HepG2 (cell line): ENCODE measurements around the gene PDIK1L. TPM values are rescaled to one million over a fixed set of nuclear protein-coding genes. Genes with fewer than 3 reads are reported as not detected.

Experiments
- BRD4 ChIP-seq: sonication (generic); formaldehyde crosslinking; IDR thresholded peaks from 2 replicates; pipeline ENCODE4 v1.4.0; 2020; ENCODE audit warnings: missing genetic modification reagents
- GFI1 ChIP-seq: sonication (generic); formaldehyde crosslinking; IDR thresholded peaks from 2 replicates; pipeline ENCODE4 v1.5.0; 2020; ENCODE audit warnings: missing genetic modification reagents, mild to moderate bottlenecking, borderline replicate concordance
- HDAC1 ChIP-seq: sonication (generic); formaldehyde crosslinking; IDR thresholded peaks from 2 replicates; pipeline ENCODE4 v1.5.1; 2020; ENCODE audit warnings: mild to moderate bottlenecking, missing genetic modification reagents
- HNRNPK ChIP-seq: fragments of 200-400 bp; formaldehyde crosslinking; IDR thresholded peaks from 2 replicates; pipeline ENCODE4 v1.6.1; 2018; ENCODE audit warnings: low read length, low read depth, moderate library complexity, mild to moderate bottlenecking; ENCODE audit not compliant: poor library complexity, severe bottlenecking
- JUN ChIP-seq: sonication (generic); formaldehyde crosslinking; IDR thresholded peaks from 2 replicates; pipeline ENCODE4 v1.4.0; 2020; ENCODE audit warnings: mild to moderate bottlenecking, missing genetic modification reagents
- KLF13 ChIP-seq: sonication (generic); formaldehyde crosslinking; IDR thresholded peaks from 2 replicates; pipeline ENCODE4 v1.4.0; 2020; ENCODE audit warnings: mild to moderate bottlenecking, missing genetic modification reagents
- MAZ ChIP-seq, 2 experiments: sonication (generic) in 1 of 2; formaldehyde crosslinking in 1 of 2; IDR thresholded peaks; 2 replicates each; pipeline versions ENCODE4 v1.5.0 to v1.6.1; 2012 to 2020; ENCODE audit warnings: low read depth in 2 of 2, mild to moderate bottlenecking in 2 of 2, borderline replicate concordance in 1 of 2, improper control_type of control experiment in 1 of 2, low read length in 1 of 2, missing genetic modification reagents in 1 of 2, moderate library complexity in 1 of 2
- MED8 ChIP-seq: sonication (generic); formaldehyde crosslinking; IDR thresholded peaks from 2 replicates; pipeline ENCODE4 v1.8.1; 2023; ENCODE audit warnings: mild to moderate bottlenecking, missing genetic modification reagents; ENCODE audit not compliant: insufficient replicate concordance
- MIER3 ChIP-seq: IDR thresholded peaks from 2 replicates; pipeline ENCODE4 v1.6.1; 2016; ENCODE audit warnings: missing compliant biosample characterization, borderline replicate concordance
- SOX5 ChIP-seq: IDR thresholded peaks from 2 replicates; pipeline ENCODE4 v1.6.1; 2016; ENCODE audit warnings: borderline replicate concordance
- U2AF1 ChIP-seq: fragments of 200-400 bp; formaldehyde crosslinking; optimal IDR thresholded peaks from 2 replicates; pipeline ENCODE3; 2017; ENCODE audit warnings: mild to moderate bottlenecking, low read depth, low read length
- ZFP36L1 ChIP-seq: sonication (generic); formaldehyde crosslinking; IDR thresholded peaks from 2 replicates; pipeline ENCODE4 v1.8.0; 2022; ENCODE audit warnings: mild to moderate bottlenecking, missing genetic modification reagents, moderate library complexity
- ZNF326 ChIP-seq: sonication (generic); formaldehyde crosslinking; IDR thresholded peaks from 2 replicates; pipeline ENCODE4 v1.4.0; 2020; ENCODE audit warnings: missing genetic modification reagents, borderline replicate concordance
- ZNF354B ChIP-seq: sonication (generic); formaldehyde crosslinking; IDR thresholded peaks from 2 replicates; pipeline ENCODE4 v1.8.0; 2022; ENCODE audit warnings: mild to moderate bottlenecking, missing genetic modification reagents
- ZNF468 ChIP-seq: sonication (generic); formaldehyde crosslinking; IDR thresholded peaks from 2 replicates; pipeline ENCODE4 v1.8.0; 2022; ENCODE audit warnings: mild to moderate bottlenecking, moderate library complexity, missing genetic modification reagents
- ZNF670 ChIP-seq: sonication (generic); formaldehyde crosslinking; IDR thresholded peaks from 2 replicates; pipeline ENCODE4 v1.8.0; 2022; ENCODE audit warnings: mild to moderate bottlenecking, missing genetic modification reagents, borderline replicate concordance
- ZNF746 ChIP-seq: sonication (generic); formaldehyde crosslinking; IDR thresholded peaks from 2 replicates; pipeline ENCODE4 v1.8.0; 2022; ENCODE audit warnings: mild to moderate bottlenecking, missing genetic modification reagents
- ZNF841 ChIP-seq: sonication (generic); formaldehyde crosslinking; IDR thresholded peaks from 2 replicates; pipeline ENCODE4 v1.8.1; 2023; ENCODE audit warnings: missing genetic modification reagents, borderline replicate concordance
- polyA plus RNA-seq, 8 experiments: library from polyadenylated mRNA; depleted of rRNA in 3 of 8; stranded (reverse) in 7 of 8; unstranded in 1 of 8; fragments of >200 nt; fragmentation: Illumina TruSeq in 4 of 8; extraction: Trizol in 4 of 8; gene quantifications; 2 replicates each; pipeline versions ENCODE4 v1.2.1 to v1.2.3, GENCODE V29; 2011 to 2016; ENCODE audit warnings: low read depth in 4 of 8, missing spikeins in 1 of 8, mixed read lengths in 1 of 8; ENCODE audit not compliant: insufficient read depth in 1 of 8
- total RNA-seq, 5 experiments: library from RNA; depleted of rRNA; stranded (reverse); fragments of >200 nt; fragmentation: Illumina TruSeq; extraction: Trizol; gene quantifications; 2 replicates each; pipeline ENCODE4 v1.2.3, GENCODE V29; 2016; ENCODE audit warnings: low read depth in 1 of 5
- TF ChIP-seq, protein P1 (sequence below): IDR thresholded peaks from 2 replicates; pipeline ENCODE4 v1.6.1; 2012; ENCODE audit warnings: low read length, improper control_type of control experiment
- TF ChIP-seq, protein P2 (sequence below): sonication (generic); formaldehyde crosslinking; IDR thresholded peaks from 2 replicates; pipeline ENCODE4 v1.8.0; 2022; ENCODE audit warnings: missing genetic modification reagents, mild to moderate bottlenecking, borderline replicate concordance
- TF ChIP-seq, protein P3 (sequence below): sonication (generic); formaldehyde crosslinking; IDR thresholded peaks from 2 replicates; pipeline ENCODE4 v1.8.0; 2022; ENCODE audit warnings: mild to moderate bottlenecking, missing genetic modification reagents, moderate library complexity
- TF ChIP-seq, protein P4 (sequence below): IDR thresholded peaks from 2 replicates; pipeline ENCODE4 v1.6.1; 2016; ENCODE audit warnings: missing biosample characterization, missing genetic modification reagents, low read depth

The PDIK1L gene
- total and polyA plus RNA-seq, 2 of the 13 experiments (the other 11 are each of a cell fraction or from before 2014, with no cell fraction given): 1.9 to 4.6 TPM

DNA sequence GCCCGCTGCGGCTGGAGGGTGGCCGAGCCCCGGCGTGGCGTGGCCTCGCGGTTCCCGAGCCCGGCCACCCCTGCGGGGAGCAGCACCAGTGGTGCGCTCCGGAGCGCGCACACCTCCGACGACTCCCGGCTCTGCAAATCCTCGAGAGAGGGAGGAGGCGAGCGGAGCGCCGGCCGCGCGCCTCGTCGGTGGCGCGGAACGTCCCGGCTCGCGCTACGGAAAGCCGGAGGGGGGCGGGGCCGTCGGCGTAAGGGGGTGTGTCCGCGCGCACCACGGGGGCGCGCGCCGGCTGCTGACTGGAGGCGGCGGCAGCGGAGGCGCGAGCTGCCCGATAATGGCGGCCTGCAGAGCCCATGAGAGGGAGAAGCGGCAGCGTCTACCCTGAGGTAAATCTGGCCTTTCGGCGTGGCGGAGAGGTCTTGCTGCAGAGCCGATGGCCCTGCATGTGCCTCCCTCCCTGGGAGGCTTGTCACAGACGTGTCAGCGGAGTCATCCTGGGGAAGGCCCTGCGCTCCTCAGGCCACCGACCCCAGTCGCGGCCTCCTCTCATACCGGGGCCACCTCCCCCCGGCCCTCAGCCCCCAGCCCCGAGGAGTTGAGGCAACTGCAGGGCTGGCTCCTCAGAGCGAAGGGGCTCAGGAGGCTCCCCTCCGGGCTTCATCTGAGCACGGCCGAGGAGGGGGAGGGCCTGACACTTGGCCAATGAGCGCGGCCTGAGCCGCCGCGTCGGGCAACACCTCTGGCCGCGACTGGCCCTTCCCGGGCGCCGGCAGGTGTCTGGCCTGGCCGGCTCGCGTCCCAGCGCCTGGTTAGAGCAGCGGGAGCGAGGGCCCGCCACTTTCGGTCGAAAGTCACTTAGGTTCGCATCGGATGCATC, at the start of gene PDIK1L (continued):
- TF ChIP-seq ZNF670 (no peak), U2AF1 (peak; percentile 44), KLF13 (CRISPR knock-in tag) (no peak), MAZ (IDR thresholded peaks at IDR 0.05; ENCODE audit: borderline replicate concordance, low read depth, low read length) (peak; percentile 82; the same call in 1 of the 2 replicates), MAZ (CRISPR knock-in tag; IDR thresholded peaks at IDR 0.05; ENCODE audit: low read depth) (no peak; the same call in 1 of the 2 replicates), ZNF468 (CRISPR knock-in tag) (0 out of 2 replicates have a peak, but pooled peaks have one; percentile 19), ZNF354B (CRISPR knock-in tag) (no peak), HNRNPK (no peak), ZNF841 (no peak; the same call in 1 of the 2 replicates), MIER3 (CRISPR knock-in tag) (no peak; the same call in 1 of the 2 replicates), ZFP36L1 (no peak), GFI1 (no peak; the same call in 1 of the 2 replicates), ZNF326 (CRISPR knock-in tag) (no peak), SOX5 (CRISPR knock-in tag) (no peak), MED8 (CRISPR knock-in tag) (no peak), JUN (CRISPR knock-in tag) (no peak), ZNF746 (CRISPR knock-in tag) (0 out of 2 replicates have a peak, but pooled peaks have one; percentile 32), HDAC1 (CRISPR knock-in tag) (peak; percentile 61), BRD4 (peak; percentile 25)
- TF ChIP-seq, protein P1, sequence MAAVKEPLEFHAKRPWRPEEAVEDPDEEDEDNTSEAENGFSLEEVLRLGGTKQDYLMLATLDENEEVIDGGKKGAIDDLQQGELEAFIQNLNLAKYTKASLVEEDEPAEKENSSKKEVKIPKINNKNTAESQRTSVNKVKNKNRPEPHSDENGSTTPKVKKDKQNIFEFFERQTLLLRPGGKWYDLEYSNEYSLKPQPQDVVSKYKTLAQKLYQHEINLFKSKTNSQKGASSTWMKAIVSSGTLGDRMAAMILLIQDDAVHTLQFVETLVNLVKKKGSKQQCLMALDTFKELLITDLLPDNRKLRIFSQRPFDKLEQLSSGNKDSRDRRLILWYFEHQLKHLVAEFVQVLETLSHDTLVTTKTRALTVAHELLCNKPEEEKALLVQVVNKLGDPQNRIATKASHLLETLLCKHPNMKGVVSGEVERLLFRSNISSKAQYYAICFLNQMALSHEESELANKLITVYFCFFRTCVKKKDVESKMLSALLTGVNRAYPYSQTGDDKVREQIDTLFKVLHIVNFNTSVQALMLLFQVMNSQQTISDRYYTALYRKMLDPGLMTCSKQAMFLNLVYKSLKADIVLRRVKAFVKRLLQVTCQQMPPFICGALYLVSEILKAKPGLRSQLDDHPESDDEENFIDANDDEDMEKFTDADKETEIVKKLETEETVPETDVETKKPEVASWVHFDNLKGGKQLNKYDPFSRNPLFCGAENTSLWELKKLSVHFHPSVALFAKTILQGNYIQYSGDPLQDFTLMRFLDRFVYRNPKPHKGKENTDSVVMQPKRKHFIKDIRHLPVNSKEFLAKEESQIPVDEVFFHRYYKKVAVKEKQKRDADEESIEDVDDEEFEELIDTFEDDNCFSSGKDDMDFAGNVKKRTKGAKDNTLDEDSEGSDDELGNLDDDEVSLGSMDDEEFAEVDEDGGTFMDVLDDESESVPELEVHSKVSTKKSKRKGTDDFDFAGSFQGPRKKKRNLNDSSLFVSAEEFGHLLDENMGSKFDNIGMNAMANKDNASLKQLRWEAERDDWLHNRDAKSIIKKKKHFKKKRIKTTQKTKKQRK: no peak
- TF ChIP-seq, protein P2, sequence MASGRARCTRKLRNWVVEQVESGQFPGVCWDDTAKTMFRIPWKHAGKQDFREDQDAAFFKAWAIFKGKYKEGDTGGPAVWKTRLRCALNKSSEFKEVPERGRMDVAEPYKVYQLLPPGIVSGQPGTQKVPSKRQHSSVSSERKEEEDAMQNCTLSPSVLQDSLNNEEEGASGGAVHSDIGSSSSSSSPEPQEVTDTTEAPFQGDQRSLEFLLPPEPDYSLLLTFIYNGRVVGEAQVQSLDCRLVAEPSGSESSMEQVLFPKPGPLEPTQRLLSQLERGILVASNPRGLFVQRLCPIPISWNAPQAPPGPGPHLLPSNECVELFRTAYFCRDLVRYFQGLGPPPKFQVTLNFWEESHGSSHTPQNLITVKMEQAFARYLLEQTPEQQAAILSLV (CRISPR knock-in tag): peak; percentile 76; the same call in 1 of the 2 replicates
- TF ChIP-seq, protein P3, sequence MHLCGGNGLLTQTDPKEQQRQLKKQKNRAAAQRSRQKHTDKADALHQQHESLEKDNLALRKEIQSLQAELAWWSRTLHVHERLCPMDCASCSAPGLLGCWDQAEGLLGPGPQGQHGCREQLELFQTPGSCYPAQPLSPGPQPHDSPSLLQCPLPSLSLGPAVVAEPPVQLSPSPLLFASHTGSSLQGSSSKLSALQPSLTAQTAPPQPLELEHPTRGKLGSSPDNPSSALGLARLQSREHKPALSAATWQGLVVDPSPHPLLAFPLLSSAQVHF (CRISPR knock-in tag): no peak; the same call in 1 of the 2 replicates
- TF ChIP-seq, protein P4, sequence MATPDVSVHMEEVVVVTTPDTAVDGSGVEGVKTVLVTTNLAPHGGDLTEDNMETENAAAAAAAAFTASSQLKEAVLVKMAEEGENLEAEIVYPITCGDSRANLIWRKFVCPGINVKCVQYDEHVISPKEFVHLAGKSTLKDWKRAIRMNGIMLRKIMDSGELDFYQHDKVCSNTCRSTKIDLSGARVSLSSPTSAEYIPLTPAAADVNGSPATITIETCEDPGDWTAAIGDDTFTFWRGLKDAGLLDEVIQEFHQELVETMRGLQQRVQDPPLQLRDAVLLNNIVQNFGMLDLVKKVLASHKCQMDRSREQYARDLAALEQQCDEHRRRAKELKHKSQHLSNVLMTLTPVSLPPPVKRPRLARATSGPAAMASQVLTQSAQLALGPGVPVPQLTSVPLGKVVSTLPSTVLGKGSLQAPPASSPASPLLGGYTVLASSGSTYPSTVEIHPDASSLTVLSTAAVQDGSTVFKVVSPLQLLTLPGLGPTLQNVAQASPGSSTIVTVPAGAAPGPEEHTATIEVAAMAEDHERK (CRISPR knock-in tag): peak; percentile 78
